K562 (cell line): ENCODE measurements around the gene ANKRD34A. TPM values are rescaled to one million over a fixed set of nuclear protein-coding genes. Genes with fewer than 3 reads are reported as not detected.

Source experiments
- BRF1 ChIP-seq: IDR thresholded peaks from 3 replicates; pipeline ENCODE4 v1.6.1; 2011; ENCODE audit warnings: borderline replicate concordance, mild to moderate bottlenecking; ENCODE audit not compliant: insufficient read length; ENCODE audit errors: extremely low read depth
- CHD1 ChIP-seq: fragments of 200-600 bp; sonication (generic); IDR thresholded peaks from one replicate; pipeline ENCODE4 v1.6.1; 2012; ENCODE audit warnings: mild to moderate bottlenecking, moderate library complexity, low read length, inconsistent platforms
- GATAD2B ChIP-seq: fragments of 450-650 bp; IDR thresholded peaks from 2 replicates; pipeline ENCODE4 v1.6.1; 2017; ENCODE audit warnings: mild to moderate bottlenecking, borderline replicate concordance
- KAT7 ChIP-seq: sonication (generic); formaldehyde crosslinking; IDR thresholded peaks from 2 replicates; pipeline ENCODE4 v1.8.0; 2022; ENCODE audit warnings: missing genetic modification reagents, mild to moderate bottlenecking, borderline replicate concordance
- KDM2B ChIP-seq: fragments of 250-450 bp; sonication (Bioruptor Pico); IDR thresholded peaks from 2 replicates; pipeline ENCODE4 v1.8.0; 2021; ENCODE audit warnings: mild to moderate bottlenecking, moderate library complexity
- L3MBTL2 ChIP-seq: fragments of 450-650 bp; IDR thresholded peaks from 2 replicates; pipeline ENCODE4 v1.6.1; 2016; ENCODE audit warnings: mild to moderate bottlenecking, moderate library complexity
- RBM17 ChIP-seq: fragments of 200-400 bp; formaldehyde crosslinking; IDR thresholded peaks from 2 replicates; pipeline ENCODE4 v1.6.1; 2017; ENCODE audit warnings: low read depth, mild to moderate bottlenecking, low read length, borderline replicate concordance
- SMARCA4 ChIP-seq: fragments of 450-650 bp; IDR thresholded peaks from 2 replicates; pipeline ENCODE4 v1.6.1; 2016
- SRF ChIP-seq, 2 experiments: fragments of 250-450, 450-650 bp in 1 of 2; sonication (Bioruptor Pico) in 1 of 2; sonication (generic) in 1 of 2; formaldehyde crosslinking; IDR thresholded peaks; 2 replicates each; pipeline versions ENCODE4 v1.5.0 to v1.5.1; 2020 to 2022; ENCODE audit warnings: mild to moderate bottlenecking in 1 of 2, missing genetic modification reagents in 1 of 2
- ZBTB7A ChIP-seq: IDR thresholded peaks from 2 replicates; pipeline ENCODE4 v1.6.1; 2011; ENCODE audit warnings: low read depth, mild to moderate bottlenecking, low read length, moderate library complexity, borderline replicate concordance; ENCODE audit not compliant: control insufficient read depth
- ZNF143 ChIP-seq: sonication (generic); formaldehyde crosslinking; IDR thresholded peaks from 2 replicates; pipeline ENCODE4 v1.9.0; 2022; ENCODE audit warnings: mild to moderate bottlenecking, missing genetic modification reagents
- ZNF253 ChIP-seq: fragments of 250-450 bp; sonication (Bioruptor Pico); conservative IDR thresholded peaks from 2 replicates; pipeline ENCODE4 v1.6.1; 2021; ENCODE audit warnings: mild to moderate bottlenecking
- ZNF583 ChIP-seq: fragments of 250-450 bp; sonication (Bioruptor Pico); IDR thresholded peaks from 2 replicates; pipeline ENCODE4 v1.4.0; 2020
- ZSCAN32 ChIP-seq: fragments of 450-650 bp; formaldehyde crosslinking; IDR thresholded peaks from 2 replicates; pipeline ENCODE4 v1.4.0; 2020; ENCODE audit warnings: mild to moderate bottlenecking, moderate library complexity
- polyA plus RNA-seq, 8 experiments: library from polyadenylated mRNA; depleted of rRNA in 4 of 8; stranded (reverse) in 5 of 8; unstranded in 3 of 8; fragments of >200 nt; fragmentation: Nextera tagmentation in 2 of 8; fragmentation: Illumina TruSeq in 1 of 8; extraction: Ambion mirVana in 2 of 8; extraction: Trizol in 1 of 8; gene quantifications; 2 replicates each; pipeline versions ENCODE4 v1.2.1 to v1.2.3, GENCODE V29; 2011 to 2014; ENCODE audit warnings: inconsistent platforms in 1 of 8, missing spikeins in 1 of 8
- total RNA-seq, 7 experiments: library from RNA; depleted of rRNA in 6 of 7; stranded (reverse); fragments of >200 nt in 6 of 7; fragmentation: Illumina TruSeq in 2 of 7; extraction: Trizol in 2 of 7; gene quantifications; 2 replicates each; pipeline versions ENCODE4 v1.2.1 to v1.2.3, GENCODE V29; 2011 to 2021; ENCODE audit warnings: low replicate concordance in 1 of 7
- TF ChIP-seq, protein P1 (sequence below), 2 experiments: fragments of 450-650 bp; IDR thresholded peaks; 2 replicates each; pipeline ENCODE4 v1.6.1; 2016; ENCODE audit warnings: mild to moderate bottlenecking in 2 of 2, borderline replicate concordance in 1 of 2, low read depth in 1 of 2, moderate library complexity in 1 of 2
- TF ChIP-seq, protein P2 (sequence below): IDR thresholded peaks from 2 replicates; pipeline ENCODE4 v1.6.1; 2012; ENCODE audit warnings: low read depth, low read length, improper control_type of control experiment, borderline replicate concordance

ANKRD34A gene
- total and polyA plus RNA-seq, 9 of the 15 experiments (the other 6 are each of a cell fraction or from before 2014, with no cell fraction given): 0.06 to 1.6 (median 0.43) TPM

DNA sequence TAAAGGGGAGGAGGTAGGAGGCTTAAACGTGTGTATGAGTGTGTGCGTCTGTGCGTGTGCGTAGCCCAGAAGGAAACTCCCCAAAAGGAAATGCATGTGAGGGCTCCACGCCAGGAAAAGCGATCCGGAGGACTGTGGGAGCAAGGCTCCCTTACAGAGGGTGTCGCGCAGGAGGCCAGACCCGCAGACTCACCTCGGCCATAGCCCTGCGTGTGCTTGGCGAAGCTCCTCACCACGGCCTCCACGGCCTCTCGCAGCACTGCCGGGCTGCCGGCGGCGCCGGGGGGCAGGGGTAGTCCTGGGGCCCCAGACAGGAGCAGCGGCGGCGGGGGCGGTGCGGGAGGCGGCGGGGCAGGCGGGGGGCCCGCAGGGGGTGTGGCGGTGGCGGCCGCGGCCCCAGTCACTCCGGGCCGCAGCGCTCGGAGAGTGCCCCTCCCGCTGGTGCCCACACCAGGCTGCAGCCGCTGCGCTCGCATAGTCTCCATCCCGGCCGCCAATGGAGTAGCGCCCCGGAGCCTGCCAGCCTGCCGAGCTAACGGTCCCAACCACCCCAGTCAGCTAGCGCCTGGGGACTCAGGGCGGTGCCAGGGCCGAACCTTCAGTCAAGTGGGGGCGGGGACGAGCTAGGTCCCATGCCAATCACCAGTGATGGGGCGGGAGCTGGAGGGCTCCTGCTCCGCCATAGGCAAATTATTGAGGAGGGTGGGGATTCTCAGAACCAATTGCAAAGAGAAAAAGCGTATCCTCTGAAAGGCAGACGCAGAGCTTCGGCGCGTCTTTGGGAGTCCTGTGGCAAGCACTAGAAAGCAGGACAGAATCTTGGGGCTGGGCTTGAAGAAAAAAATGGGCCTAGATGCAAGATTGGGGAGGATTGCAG, 6.7 kb downstream of the ANKRD34A start, which contains the start of gene LIX1L (continued):
- TF ChIP-seq SRF (CRISPR knock-in tag; IDR thresholded peaks at IDR 0.05) (peak in 1 of 2 experiments; percentile 90; a peak in 2 of 4 replicates), SMARCA4 (0 out of 2 replicates have a peak, but pooled peaks have one; percentile 36), GATAD2B (0 out of 2 replicates have a peak, but pooled peaks have one; percentile 65), CHD1 (peak; percentile 58), ZNF253 (no peak), KAT7 (0 out of 2 replicates have a peak, but pooled peaks have one; percentile 51), ZNF143 (CRISPR knock-in tag) (no peak), L3MBTL2 (peak; percentile 26; the same call in 1 of the 2 replicates), ZNF583 (CRISPR knock-in tag) (no peak), KDM2B (CRISPR knock-in tag) (0 out of 2 replicates have a peak, but pooled peaks have one; percentile 24), ZBTB7A (peak; percentile 66; the same call in 1 of the 2 replicates), ZSCAN32 (0 out of 2 replicates have a peak, but pooled peaks have one; percentile 29), BRF1 (no peak), RBM17 (no peak)
- TF ChIP-seq, protein P1, sequence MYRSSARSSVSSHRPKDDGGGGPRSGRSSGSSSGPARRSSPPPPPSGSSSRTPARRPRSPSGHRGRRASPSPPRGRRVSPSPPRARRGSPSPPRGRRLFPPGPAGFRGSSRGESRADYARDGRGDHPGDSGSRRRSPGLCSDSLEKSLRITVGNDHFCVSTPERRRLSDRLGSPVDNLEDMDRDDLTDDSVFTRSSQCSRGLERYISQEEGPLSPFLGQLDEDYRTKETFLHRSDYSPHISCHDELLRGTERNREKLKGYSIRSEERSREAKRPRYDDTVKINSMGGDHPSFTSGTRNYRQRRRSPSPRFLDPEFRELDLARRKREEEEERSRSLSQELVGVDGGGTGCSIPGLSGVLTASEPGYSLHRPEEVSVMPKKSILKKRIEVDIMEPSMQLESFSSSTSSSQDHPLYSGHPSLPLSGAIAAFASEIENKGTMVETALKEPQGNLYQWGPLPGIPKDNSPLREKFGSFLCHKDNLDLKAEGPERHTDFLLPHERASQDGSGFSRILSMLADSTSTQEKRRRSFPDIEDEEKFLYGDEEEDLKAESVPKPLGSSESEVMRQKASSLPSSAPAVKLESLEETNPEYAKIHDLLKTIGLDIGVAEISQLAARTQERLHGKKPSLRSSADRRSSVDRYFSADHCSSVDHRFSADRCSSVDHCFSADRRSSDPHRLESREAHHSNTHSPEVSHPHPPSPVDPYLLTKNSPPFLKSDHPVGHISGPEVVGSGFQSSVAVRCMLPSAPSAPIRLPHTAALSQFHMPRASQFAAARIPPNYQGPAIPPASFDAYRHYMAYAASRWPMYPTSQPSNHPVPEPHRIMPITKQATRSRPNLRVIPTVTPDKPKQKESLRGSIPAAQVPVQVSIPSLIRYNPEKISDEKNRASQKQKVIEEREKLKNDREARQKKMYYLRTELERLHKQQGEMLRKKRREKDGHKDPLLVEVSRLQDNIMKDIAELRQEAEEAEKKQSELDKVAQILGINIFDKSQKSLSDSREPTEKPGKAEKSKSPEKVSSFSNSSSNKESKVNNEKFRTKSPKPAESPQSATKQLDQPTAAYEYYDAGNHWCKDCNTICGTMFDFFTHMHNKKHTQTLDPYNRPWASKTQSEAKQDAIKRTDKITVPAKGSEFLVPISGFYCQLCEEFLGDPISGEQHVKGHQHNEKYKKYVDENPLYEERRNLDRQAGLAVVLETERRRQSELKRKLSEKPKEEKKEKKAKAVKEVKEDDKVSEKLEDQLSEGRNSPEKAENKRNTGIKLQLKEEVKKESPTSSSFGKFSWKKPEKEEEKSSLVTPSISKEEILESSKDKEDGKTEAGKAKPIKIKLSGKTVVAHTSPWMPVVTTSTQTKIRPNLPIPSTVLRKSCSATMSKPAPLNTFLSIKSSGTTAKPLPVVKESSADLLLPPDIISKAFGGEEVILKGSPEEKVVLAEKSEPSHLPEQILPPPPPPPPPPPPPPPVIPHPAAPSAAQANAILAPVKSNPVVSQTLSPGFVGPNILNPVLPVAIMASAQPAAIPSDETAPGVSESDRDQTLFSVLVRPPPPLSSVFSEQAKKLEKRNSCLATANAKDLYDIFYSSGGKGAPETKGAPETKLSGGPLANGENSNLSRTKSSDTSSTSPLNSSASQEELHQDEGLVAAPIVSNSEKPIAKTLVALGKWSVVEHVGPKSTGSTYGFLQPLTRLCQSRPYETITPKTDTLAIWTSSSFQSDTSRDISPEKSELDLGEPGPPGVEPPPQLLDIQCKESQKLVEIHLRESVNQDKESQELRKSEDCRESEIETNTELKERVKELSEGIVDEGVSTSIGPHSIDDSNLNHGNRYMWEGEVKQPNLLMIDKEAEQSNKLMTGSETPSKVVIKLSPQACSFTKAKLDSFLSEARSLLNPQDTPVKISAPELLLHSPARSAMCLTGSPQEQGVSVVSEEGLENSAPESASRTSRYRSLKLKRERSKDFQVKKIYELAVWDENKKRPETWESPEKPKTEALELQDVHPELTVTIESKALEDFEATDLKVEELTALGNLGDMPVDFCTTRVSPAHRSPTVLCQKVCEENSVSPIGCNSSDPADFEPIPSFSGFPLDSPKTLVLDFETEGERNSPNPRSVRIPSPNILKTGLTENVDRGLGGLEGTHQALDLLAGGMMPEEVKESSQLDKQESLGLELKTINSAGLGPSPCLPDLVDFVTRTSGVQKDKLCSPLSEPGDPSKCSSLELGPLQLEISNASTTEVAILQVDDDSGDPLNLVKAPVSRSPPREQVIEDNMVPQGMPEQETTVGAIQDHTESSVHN (IDR thresholded peaks at IDR 0.05; ENCODE audit: borderline replicate concordance in 1 of 2, low read depth in 1 of 2): no peak
- TF ChIP-seq, protein P2, sequence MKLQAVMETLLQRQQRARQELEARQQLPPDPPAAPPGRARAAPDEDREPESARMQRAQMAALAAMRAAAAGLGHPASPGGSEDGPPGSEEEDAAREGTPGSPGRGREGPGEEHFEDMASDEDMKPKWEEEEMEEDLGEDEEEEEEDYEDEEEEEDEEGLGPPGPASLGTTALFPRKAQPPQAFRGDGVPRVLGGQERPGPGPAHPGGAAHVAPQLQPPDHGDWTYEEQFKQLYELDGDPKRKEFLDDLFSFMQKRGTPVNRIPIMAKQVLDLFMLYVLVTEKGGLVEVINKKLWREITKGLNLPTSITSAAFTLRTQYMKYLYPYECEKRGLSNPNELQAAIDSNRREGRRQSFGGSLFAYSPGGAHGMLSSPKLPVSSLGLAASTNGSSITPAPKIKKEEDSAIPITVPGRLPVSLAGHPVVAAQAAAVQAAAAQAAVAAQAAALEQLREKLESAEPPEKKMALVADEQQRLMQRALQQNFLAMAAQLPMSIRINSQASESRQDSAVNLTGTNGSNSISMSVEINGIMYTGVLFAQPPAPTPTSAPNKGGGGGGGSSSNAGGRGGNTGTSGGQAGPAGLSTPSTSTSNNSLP: no peak
